Panc1 (cell line): Measurements from ENCODE around the gene GPRIN1.

Source experiments
- SIN3A ChIP-seq: IDR thresholded peaks from 2 replicates; pipeline ENCODE4 v1.6.1; 2012; ENCODE audit warnings: low read depth, mild to moderate bottlenecking, low read length, moderate library complexity, borderline replicate concordance; ENCODE audit not compliant: insufficient read depth
- TF ChIP-seq, protein P1 (sequence below): fragments of 450-650 bp; IDR thresholded peaks from 2 replicates; pipeline ENCODE4 v1.5.1; 2017; ENCODE audit warnings: mild to moderate bottlenecking
- TF ChIP-seq, protein P2 (sequence below), 2 experiments: IDR thresholded peaks; 2 replicates each; pipeline ENCODE4 v1.6.1; 2011 to 2012; ENCODE audit warnings: low read depth in 2 of 2, control low read depth in 1 of 2, low read length in 1 of 2, mild to moderate bottlenecking in 1 of 2, moderate library complexity in 1 of 2; ENCODE audit not compliant: insufficient read depth in 1 of 2

DNA sequence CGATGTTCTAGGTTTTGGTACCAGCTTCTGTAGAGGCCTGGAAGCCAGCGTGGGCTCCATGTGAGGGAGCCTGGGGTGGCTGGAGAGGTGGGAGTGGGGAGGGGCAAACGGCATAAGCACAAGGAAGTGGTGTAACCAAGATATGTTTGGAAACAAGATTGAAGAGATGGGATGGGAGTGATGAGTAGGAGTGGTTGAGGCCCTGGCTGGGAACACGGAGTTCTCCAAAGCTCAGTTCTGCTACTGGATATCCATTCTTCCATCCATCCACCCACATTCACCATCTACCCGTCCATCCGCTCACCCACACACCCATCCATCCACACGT, 49.5 kb upstream of the GPRIN1 start:
- TF ChIP-seq, protein P1, sequence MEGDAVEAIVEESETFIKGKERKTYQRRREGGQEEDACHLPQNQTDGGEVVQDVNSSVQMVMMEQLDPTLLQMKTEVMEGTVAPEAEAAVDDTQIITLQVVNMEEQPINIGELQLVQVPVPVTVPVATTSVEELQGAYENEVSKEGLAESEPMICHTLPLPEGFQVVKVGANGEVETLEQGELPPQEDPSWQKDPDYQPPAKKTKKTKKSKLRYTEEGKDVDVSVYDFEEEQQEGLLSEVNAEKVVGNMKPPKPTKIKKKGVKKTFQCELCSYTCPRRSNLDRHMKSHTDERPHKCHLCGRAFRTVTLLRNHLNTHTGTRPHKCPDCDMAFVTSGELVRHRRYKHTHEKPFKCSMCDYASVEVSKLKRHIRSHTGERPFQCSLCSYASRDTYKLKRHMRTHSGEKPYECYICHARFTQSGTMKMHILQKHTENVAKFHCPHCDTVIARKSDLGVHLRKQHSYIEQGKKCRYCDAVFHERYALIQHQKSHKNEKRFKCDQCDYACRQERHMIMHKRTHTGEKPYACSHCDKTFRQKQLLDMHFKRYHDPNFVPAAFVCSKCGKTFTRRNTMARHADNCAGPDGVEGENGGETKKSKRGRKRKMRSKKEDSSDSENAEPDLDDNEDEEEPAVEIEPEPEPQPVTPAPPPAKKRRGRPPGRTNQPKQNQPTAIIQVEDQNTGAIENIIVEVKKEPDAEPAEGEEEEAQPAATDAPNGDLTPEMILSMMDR = no peak
- TF ChIP-seq, protein P2, sequence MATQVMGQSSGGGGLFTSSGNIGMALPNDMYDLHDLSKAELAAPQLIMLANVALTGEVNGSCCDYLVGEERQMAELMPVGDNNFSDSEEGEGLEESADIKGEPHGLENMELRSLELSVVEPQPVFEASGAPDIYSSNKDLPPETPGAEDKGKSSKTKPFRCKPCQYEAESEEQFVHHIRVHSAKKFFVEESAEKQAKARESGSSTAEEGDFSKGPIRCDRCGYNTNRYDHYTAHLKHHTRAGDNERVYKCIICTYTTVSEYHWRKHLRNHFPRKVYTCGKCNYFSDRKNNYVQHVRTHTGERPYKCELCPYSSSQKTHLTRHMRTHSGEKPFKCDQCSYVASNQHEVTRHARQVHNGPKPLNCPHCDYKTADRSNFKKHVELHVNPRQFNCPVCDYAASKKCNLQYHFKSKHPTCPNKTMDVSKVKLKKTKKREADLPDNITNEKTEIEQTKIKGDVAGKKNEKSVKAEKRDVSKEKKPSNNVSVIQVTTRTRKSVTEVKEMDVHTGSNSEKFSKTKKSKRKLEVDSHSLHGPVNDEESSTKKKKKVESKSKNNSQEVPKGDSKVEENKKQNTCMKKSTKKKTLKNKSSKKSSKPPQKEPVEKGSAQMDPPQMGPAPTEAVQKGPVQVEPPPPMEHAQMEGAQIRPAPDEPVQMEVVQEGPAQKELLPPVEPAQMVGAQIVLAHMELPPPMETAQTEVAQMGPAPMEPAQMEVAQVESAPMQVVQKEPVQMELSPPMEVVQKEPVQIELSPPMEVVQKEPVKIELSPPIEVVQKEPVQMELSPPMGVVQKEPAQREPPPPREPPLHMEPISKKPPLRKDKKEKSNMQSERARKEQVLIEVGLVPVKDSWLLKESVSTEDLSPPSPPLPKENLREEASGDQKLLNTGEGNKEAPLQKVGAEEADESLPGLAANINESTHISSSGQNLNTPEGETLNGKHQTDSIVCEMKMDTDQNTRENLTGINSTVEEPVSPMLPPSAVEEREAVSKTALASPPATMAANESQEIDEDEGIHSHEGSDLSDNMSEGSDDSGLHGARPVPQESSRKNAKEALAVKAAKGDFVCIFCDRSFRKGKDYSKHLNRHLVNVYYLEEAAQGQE (IDR thresholded peaks at IDR 0.05; ENCODE audit: insufficient read depth in 1 of 2, low read depth in 2 of 2, low read length in 1 of 2) = no peak
- no peak for TF ChIP-seq SIN3A
